Measurements from ENCODE around the gene SFMBT1.

The SFMBT1 gene

DNA sequence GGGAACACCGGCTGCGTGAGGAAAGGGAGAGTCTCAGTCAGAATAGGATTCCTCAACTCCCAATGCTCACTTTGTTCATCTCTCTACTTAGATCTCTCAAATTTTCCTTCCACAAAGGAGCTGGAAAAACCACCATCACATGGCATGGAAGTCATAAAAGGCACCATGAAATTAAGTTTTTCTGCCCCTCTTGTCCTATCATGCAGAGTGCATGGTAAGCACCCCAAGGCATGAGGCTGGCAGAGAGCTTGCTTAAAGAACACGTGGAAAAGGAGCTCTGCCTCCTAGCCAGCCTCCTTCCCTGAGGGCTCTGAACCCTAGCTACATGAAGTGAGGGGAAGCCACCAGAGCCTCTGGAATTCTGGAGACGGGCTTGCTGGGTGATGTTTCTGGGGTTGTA is 166.3 kb downstream of the SFMBT1 start:
- DNase-seq, result no peak

DNA sequence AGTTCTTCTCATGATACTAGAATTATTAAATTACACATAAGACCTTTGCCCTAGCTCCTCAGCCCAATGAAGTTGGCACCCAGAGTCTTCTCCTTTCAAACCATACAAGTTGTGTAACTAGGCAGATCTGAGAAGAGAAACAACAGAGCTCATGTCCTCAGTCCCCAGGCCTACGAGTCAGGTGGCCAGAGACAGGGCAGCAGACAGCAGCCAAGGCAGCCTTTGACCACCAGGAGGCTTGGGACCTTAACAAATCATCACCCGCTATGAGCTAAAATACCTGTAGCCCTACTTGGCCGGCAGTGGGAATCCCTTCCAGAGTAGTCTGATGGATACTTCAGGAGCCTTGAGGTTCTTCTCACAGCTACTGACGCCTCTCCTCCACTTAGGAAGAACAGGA is 166.8 kb downstream of the SFMBT1 start:
- no peak for DNase-seq

GRCh38 chr3:52877085-52877484 is 168.8 kb downstream of the SFMBT1 start:
- DNase-seq, result no peak

- DNase-seq, result no peak
Observed at GRCh38 chr3:52874864-52875587, 170.8 kb downstream of the SFMBT1 start.

- DNase-seq, result no peak
Observed at GRCh38 chr3:52874160-52874701, 171.6 kb downstream of the SFMBT1 start.

GRCh38 chr3:52873433-52874159 is 172.3 kb downstream of the SFMBT1 start:
- no peak for DNase-seq

DNA sequence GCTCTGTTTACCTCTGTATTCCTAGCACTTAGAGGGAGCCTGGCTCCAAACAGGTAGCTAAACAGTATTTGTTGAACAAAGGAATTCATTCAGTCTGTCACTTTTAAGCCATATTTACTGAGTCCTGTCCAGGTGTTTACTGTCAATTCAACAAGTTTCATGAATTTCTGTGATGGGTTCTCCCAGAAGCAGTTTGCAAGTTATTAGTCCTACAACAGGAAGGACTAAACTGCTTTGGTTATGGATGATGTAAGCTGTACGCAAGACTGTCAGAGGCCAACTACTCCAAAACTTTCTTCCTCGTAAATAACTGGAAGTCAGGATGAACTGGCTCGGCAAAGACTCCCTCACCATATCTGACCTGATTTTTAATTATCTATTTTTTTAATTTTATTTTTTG is 173.6 kb downstream of the SFMBT1 start:
- DNase-seq, result no peak

- DNase-seq, result no peak
Observed at GRCh38 chr3:52871761-52872160, 174.1 kb downstream of the SFMBT1 start.

GRCh38 chr3:52870471-52870870 is 175.4 kb downstream of the SFMBT1 start:
- no peak for DNase-seq

- DNase-seq, result no peak
Observed at GRCh38 chr3:52866427-52866826, 179.4 kb downstream of the SFMBT1 start.

DNA sequence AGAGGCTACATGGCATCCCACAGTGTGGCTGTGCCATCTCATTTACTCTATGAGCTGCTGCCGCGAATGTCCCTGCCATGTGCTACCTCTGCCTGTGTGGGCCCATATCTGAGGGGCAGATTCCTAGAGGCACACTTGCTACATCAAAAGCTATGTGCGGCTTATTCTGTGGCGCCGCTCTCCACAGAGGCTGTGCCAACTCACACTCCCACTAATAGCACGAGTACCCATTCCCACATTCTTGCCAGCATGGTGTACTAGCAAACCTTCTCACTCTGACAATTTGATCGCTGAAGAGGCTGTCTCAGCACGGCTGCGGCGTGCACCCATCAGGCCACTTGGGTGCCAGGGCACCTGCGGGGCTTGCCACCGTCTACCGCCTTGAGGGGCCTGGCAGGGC is 179.9 kb downstream of the SFMBT1 start:
- DNase-seq, result no peak

DNA sequence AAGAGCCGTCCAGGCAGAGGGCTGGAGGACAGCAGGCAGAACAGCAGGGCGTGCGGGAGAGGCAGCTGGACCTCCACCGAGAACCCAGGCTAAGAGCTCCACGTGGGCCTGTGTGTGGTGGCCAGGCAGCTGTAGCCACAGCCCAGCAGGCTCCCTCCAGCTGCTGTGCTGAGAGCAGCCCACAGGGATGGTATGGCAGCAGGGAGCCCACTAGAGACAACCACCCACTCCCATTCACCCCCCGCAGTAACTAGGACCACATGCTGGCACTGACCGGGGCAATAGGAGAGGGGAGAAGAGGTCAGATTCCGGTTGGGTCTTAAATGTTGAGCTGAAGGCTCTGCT is 185.5 kb downstream of the SFMBT1 start:
- DNase-seq, result no peak

- no peak for DNase-seq
Observed at GRCh38 chr3:52859686-52860423, 186.0 kb downstream of the SFMBT1 start.

DNA sequence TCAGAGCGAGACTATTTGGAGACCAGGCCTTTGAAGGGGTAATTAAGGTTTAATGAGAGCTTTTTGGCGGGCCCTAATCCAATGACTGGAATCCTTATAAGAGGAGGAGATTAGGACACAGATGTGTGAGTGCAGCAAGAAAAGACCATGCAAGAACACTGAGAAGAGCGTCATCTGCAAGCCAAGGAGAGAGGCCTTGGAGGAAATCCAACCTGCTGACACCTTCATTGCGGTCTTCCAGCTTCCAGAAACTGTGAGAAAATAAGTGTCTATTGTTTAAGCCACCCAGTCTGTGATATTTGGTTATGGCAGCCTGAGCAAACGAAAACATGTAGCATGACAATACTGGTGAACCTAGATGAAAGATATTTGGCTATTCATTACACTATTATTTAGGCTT is 188.0 kb downstream of the SFMBT1 start:
- no peak for DNase-seq

- no peak for DNase-seq
Observed at GRCh38 chr3:52857133-52857532, 188.7 kb downstream of the SFMBT1 start.

- DNase-seq, result no peak
Observed at GRCh38 chr3:52856666-52857065, 189.2 kb downstream of the SFMBT1 start.

DNA sequence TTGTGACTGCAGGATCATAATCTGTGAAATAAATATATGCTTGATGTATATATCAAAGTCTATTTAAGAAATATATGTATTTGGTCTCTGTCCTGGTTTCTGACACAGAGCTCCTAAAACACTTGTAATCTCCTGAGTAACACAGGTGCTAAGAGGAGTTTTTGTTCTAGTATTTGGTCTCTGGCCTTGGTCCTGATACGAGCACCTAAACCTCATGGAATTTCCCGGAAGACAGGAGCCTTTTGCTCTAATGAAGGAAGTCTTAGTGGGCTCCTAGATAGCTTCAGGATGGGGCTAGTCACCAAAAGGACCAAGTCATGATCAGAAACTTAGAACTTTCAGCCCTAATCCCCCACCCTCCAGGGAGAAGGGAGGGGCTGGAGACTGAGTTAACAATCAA is 191.9 kb downstream of the SFMBT1 start:
- DNase-seq, result no peak

All from activated effector memory CD4-positive, alpha-beta T cell treated with Interleukin-2 at 50 U/mL for 16 hours (primary cell).